CD4-positive, alpha-beta T cell treated with Interleukin-2 at 100 ng/mL for 4 hours (primary cell): Measurements from ENCODE around the gene RPS3A.
"Not testable (repeated sequence)": the region's sequence is repeated elsewhere in the genome, so short reads cannot be mapped to it uniquely, and the experiment has no call there.

Source experiments
- DNase-seq: peaks from one replicate; pipeline ENCODE4 v3.0.0-alpha.2; 2020; ENCODE audit warnings: low spot score

Gene RPS3A

GRCh38 chr4:151099229-151099975, at the start of gene RPS3A:
TSS of gene RPS3A (plus strand) at chr4:151099628. CDS start at chr4:151099653, 25 bp downstream.
- DNase-seq, result peak; percentile 99

- DNase-seq, result no peak
Observed at GRCh38 chr4:151052785-151053184, 46.6 kb upstream of the RPS3A start.

- no peak for DNase-seq
Observed at GRCh38 chr4:151055539-151055938, 43.9 kb upstream of the RPS3A start.

GRCh38 chr4:151063143-151063542, 36.3 kb upstream of the RPS3A start:
- not testable (repeated sequence) for DNase-seq

GRCh38 chr4:151067316-151067970, 32.0 kb upstream of the RPS3A start:
- DNase-seq, result no peak

- DNase-seq, result no peak
Observed at GRCh38 chr4:151074416-151074916, 25.0 kb upstream of the RPS3A start.

- DNase-seq, result not testable (repeated sequence)
Observed at GRCh38 chr4:151077978-151078377, 21.4 kb upstream of the RPS3A start.

GRCh38 chr4:151087467-151087866, 12.0 kb upstream of the RPS3A start:
- no peak for DNase-seq

GRCh38 chr4:151091047-151091446, 8.4 kb upstream of the RPS3A start:
- no peak for DNase-seq

- DNase-seq, result no peak
Observed at GRCh38 chr4:151092488-151092887, 6.9 kb upstream of the RPS3A start.

- no peak for DNase-seq
Observed at GRCh38 chr4:151093203-151093602, 6.2 kb upstream of the RPS3A start.

- no peak for DNase-seq
Observed at GRCh38 chr4:151094290-151094751, 5.1 kb upstream of the RPS3A start.

GRCh38 chr4:151095142-151095541, 4.3 kb upstream of the RPS3A start:
- DNase-seq, result no peak

GRCh38 chr4:151097759-151098158, 1.7 kb upstream of the RPS3A start:
- DNase-seq, result no peak

GRCh38 chr4:151098979-151099228, 524 bp upstream of the RPS3A start:
- DNase-seq, result no peak

- DNase-seq, result no peak
Observed at GRCh38 chr4:151099976-151100417, 569 bp downstream of the RPS3A start.

GRCh38 chr4:151100531-151100930, 1.1 kb downstream of the RPS3A start:
- DNase-seq, result no peak

- DNase-seq, result no peak
Observed at GRCh38 chr4:151103758-151104157, 4.3 kb downstream of the RPS3A start.

- DNase-seq, result no peak
Observed at GRCh38 chr4:151104621-151105020, 5.2 kb downstream of the RPS3A start.

GRCh38 chr4:151105454-151106032, 6.1 kb downstream of the RPS3A start:
- DNase-seq, result no peak

- no peak for DNase-seq
Observed at GRCh38 chr4:151107063-151107462, 7.6 kb downstream of the RPS3A start.

- no peak for DNase-seq
Observed at GRCh38 chr4:151110236-151110635, 10.8 kb downstream of the RPS3A start.

- DNase-seq, result no peak
Observed at GRCh38 chr4:151114338-151114737, 14.9 kb downstream of the RPS3A start.
